GM12878 (cell line): ENCODE measurements around the gene SELENOT. TPM values are rescaled to one million over a fixed set of nuclear protein-coding genes. Genes with fewer than 3 reads are reported as not detected.

ENCODE experiments used
- ATAC-seq: fragments of 200-7000 bp; cut with Tn5 transposase; 3 replicates; pipeline ENCODE4 v1.9.1; 2020; ENCODE audit warnings: mild to moderate bottlenecking, moderate library complexity
- BruUV-seq: library from RNA; stranded (reverse); fragments of 400-500 nt; replicated peaks from 2 replicates; lab custom pipeline; 2021; lab: Mats Ljungman, UMichigan
- CTCF ChIA-PET: fragments of 300-600 bp; sonication (Branson Sonifier 250); formaldehyde crosslinking; extraction: SDS; loops from one replicate; lab custom pipeline; 2021; ENCODE audit warnings: inconsistent platforms; lab: Yijun Ruan, JAX
- POLR2A ChIA-PET: fragments of 350-600 bp; formaldehyde crosslinking; extraction: SDS; loops from one replicate; lab custom pipeline; 2021; ENCODE audit warnings: inconsistent platforms; lab: Charles Lee
- RAD21 ChIA-PET: fragments of 300-600 bp; sonication (Branson Sonifier 250); formaldehyde crosslinking; loops from one replicate; lab custom pipeline; 2023; ENCODE audit warnings: antibody characterized with exemption; ENCODE audit not compliant: unreplicated experiment; lab: Charles Lee
- SMC1A ChIA-PET: fragments of 300-600 bp; sonication (Branson Sonifier 250); formaldehyde crosslinking; loops from one replicate; lab custom pipeline; 2023; ENCODE audit not compliant: unreplicated experiment, uncharacterized antibody; lab: Charles Lee
- DNase-seq: peaks from one replicate; pipeline ENCODE4 v3.0.0-alpha.2; 2011; ENCODE audit warnings: low read depth, low spot score
- FAIRE-seq: peaks from 3 replicates; lab custom pipeline; 2011; peaks lifted over from hg19 to GRCh38; lab: Jason Lieb, UNC
- H2AFZ ChIP-seq: 2 replicates; pipeline ENCODE4 v1.6.0; 2011; ENCODE audit warnings: low read depth, low read length, control low read depth; ENCODE audit not compliant: control insufficient read depth
- H3K27ac ChIP-seq: 2 replicates; pipeline ENCODE4 v1.5.1; 2011; ENCODE audit warnings: control low read depth; ENCODE audit not compliant: control insufficient read depth, insufficient read depth
- H3K27me3 ChIP-seq, 2 experiments: replicated peaks in 1 of 2; 2 replicates each; pipeline versions ENCODE4 v1.6.0 to v1.6.1; 2011; ENCODE audit warnings: low read length in 1 of 2; ENCODE audit not compliant: control insufficient read depth in 2 of 2, insufficient read depth in 2 of 2
- H3K36me3 ChIP-seq, 2 experiments: 2 replicates each; pipeline ENCODE4 v1.5.1; 2011; ENCODE audit warnings: low read length in 1 of 2; ENCODE audit not compliant: control insufficient read depth in 2 of 2, insufficient read depth in 2 of 2
- H3K4me1 ChIP-seq: 2 replicates; pipeline ENCODE4 v1.6.1; 2011; ENCODE audit warnings: mild to moderate bottlenecking, low read length, moderate library complexity, mixed read lengths; ENCODE audit not compliant: control insufficient read depth, insufficient read depth
- H3K4me2 ChIP-seq: 2 replicates; pipeline ENCODE4 v1.6.0; 2011; ENCODE audit warnings: control low read depth; ENCODE audit not compliant: control insufficient read depth, insufficient read depth
- H3K4me3 ChIP-seq: fragments of 200-600 bp; sonication (generic); 2 replicates; pipeline ENCODE4 v1.5.1; 2016
- H3K79me2 ChIP-seq: 2 replicates; pipeline ENCODE4 v1.6.0; 2011; ENCODE audit warnings: low read length; ENCODE audit not compliant: control insufficient read depth, insufficient read depth
- H3K9ac ChIP-seq: 2 replicates; pipeline ENCODE4 v1.8.0; 2011; ENCODE audit warnings: low read length, control low read depth, mixed read lengths; ENCODE audit not compliant: control insufficient read depth, insufficient read depth
- H3K9me3 ChIP-seq: replicated peaks from 3 replicates; pipeline ENCODE4 v1.5.1; 2011; ENCODE audit warnings: mild to moderate bottlenecking, low read length; ENCODE audit not compliant: control insufficient read depth, insufficient read depth
- H4K20me1 ChIP-seq: 2 replicates; pipeline ENCODE4 v1.6.0; 2011; ENCODE audit not compliant: control insufficient read depth, insufficient read depth
- ESRRA ChIP-seq: IDR thresholded peaks from 2 replicates; pipeline ENCODE4 v1.6.1; 2012; ENCODE audit warnings: mild to moderate bottlenecking, low read length, improper control_type of control experiment
- FOXM1 ChIP-seq: IDR thresholded peaks from 2 replicates; pipeline ENCODE4 v1.6.1; 2012; ENCODE audit warnings: low read depth, mild to moderate bottlenecking, inconsistent platforms, low read length, moderate library complexity
- IRF4 ChIP-seq: IDR thresholded peaks from 2 replicates; pipeline ENCODE4 v1.6.1; 2011; ENCODE audit warnings: low read depth, low read length
- KDM1A ChIP-seq: fragments of 200-600 bp; sonication (generic); IDR thresholded peaks from 2 replicates; pipeline ENCODE4 v1.6.1; 2016; ENCODE audit warnings: borderline replicate concordance
- LARP7 ChIP-seq: fragments of 450-650 bp; IDR thresholded peaks from 2 replicates; pipeline ENCODE4 v1.6.1; 2017; ENCODE audit warnings: mild to moderate bottlenecking
- MTA2 ChIP-seq: fragments of 450-650 bp; IDR thresholded peaks from 2 replicates; pipeline ENCODE4 v1.6.1; 2016; ENCODE audit warnings: low read depth, mild to moderate bottlenecking, moderate library complexity
- MYC ChIP-seq: IDR thresholded peaks from 2 replicates; pipeline ENCODE4 v1.6.1; 2011; ENCODE audit warnings: mild to moderate bottlenecking, low read length, moderate library complexity, inconsistent platforms; ENCODE audit not compliant: insufficient read depth, insufficient replicate concordance, insufficient read length, severe bottlenecking
- NR2C2 ChIP-seq: IDR thresholded peaks from 2 replicates; pipeline ENCODE4 v1.6.1; 2011; ENCODE audit warnings: borderline replicate concordance, low read depth; ENCODE audit not compliant: control insufficient read depth, insufficient read length
- RB1 ChIP-seq: fragments of 450-650 bp; formaldehyde crosslinking; IDR thresholded peaks from 2 replicates; pipeline ENCODE4 v1.6.1; 2017; ENCODE audit warnings: mild to moderate bottlenecking, borderline replicate concordance
- RUNX3 ChIP-seq: IDR thresholded peaks from 2 replicates; pipeline ENCODE4 v1.6.1; 2012; ENCODE audit warnings: low read length, inconsistent platforms
- WGBS: methylation state at CpG from one replicate; pipeline ENCODE4 v1.1.6; 2016; ENCODE audit warnings: low lambda C conversion rate; ENCODE audit not compliant: insufficient replicate concordance, insufficient coverage; ENCODE audit errors: missing lambda C conversion rate; 5-methylcytosine and 5-hydroxymethylcytosine counted together
- in situ Hi-C: fragments of 300-500 bp; cut with MboI; formaldehyde crosslinking; loops from 9 replicates; pipeline ENCODE4 v1.14.3; 2018; ENCODE audit warnings: mixed read lengths
- intact Hi-C: fragments of 100-400 bp; cut with micrococcal nuclease; formaldehyde crosslinking; loops from one replicate; pipeline ENCODE4 v1.14.2; 2022; ENCODE audit not compliant: unreplicated experiment
- polyA plus RNA-seq, 11 experiments: library from polyadenylated mRNA; depleted of rRNA in 4 of 11; unstranded in 6 of 11; stranded (reverse) in 5 of 11; fragments of >200 nt; fragmentation: Nextera tagmentation in 4 of 11; fragmentation: Illumina TruSeq in 1 of 11; extraction: Ambion mirVana in 4 of 11; extraction: Trizol in 1 of 11; gene quantifications; 1 replicate in 1 of 11; 2 replicates in 10 of 11; pipeline versions ENCODE4 v1.2.1 to v1.2.3, GENCODE V29; 2011 to 2016; ENCODE audit warnings: inconsistent platforms in 2 of 11, missing spikeins in 2 of 11, low read depth in 1 of 11
- total RNA-seq, 4 experiments: library from RNA; depleted of rRNA in 3 of 4; stranded (reverse); fragments of >200 nt in 3 of 4; fragmentation: Illumina TruSeq in 1 of 4; extraction: Trizol in 1 of 4; gene quantifications; 2 replicates each; pipeline versions ENCODE4 v1.2.1 to v1.2.3, GENCODE V29; 2013 to 2021

Gene SELENOT
- total and polyA plus RNA-seq, 10 of the 15 experiments (the other 5 are each of a cell fraction or from before 2014, with no cell fraction given): 89.4 to 768 (median 261) TPM

DNA sequence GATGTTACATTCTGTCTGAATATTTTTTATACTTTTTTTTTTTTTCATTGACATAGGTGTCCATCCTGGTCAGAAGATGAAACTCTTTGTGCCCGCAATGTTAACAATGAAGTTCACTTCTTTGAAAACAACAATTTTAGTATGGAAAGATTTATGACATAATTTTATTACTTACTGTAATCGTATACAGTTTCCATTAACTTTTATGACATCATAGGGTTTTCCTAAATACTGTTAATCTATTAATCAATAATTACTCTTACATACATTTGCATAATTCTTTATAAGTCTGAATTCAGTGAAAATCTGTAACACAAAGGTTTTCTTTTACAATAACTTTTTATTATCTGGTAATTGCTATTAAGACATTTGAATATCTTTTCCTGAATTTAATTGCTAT, 38.9 kb upstream of the SELENOT start:
- Histone ChIP-seq H3K79me2 (peaks cover 7% of the 10 kb centered on the region), H3K9me3 (no peaks in the 10 kb centered on the region; the same call in 2 of the 3 replicates), H4K20me1 (no peaks in the 10 kb centered on the region), H3K4me1 (no peaks in the 10 kb centered on the region), H3K36me3 (peaks cover 0 to 27% of the 10 kb centered on the region in 2 experiments), H2AFZ (no peak overlapping the region), H3K27ac (no peak overlapping the region), H3K4me2 (no peak overlapping the region), H3K4me3 (no peak overlapping the region), H3K27me3 (no peaks in the 10 kb centered on the region), H3K9ac (no peak overlapping the region)
- ChIA-PET CTCF (no interaction called here), RAD21 (no interaction called here), SMC1A (interaction anchor here (0.6 to 5.6 kb wide), 3 partner anchors 13 to 29 kb away, joined by 3 to 29 read pairs (median 3); no protein-coding TSS in a partner anchor), POLR2A (no interaction called here)
- in situ Hi-C loops: no loop called here
- intact Hi-C loops: no loop called here
- no TSS peak for BruUV-seq
- TF ChIP-seq MYC (no peak), NR2C2 (no peak), IRF4 (no peak), MTA2 (no peak), KDM1A (no peak), FOXM1 (no peak), ESRRA (no peak), RUNX3 (no peak), RB1 (no peak), LARP7 (no peak)
- WGBS: 91% methylated on average over 2 of the region's 2 CpGs
- no peak for ATAC-seq
- no peak for FAIRE-seq
- no peak for DNase-seq
